ENCODE results near the gene TRIP6. TPM values are rescaled to one million over a fixed set of nuclear protein-coding genes. Genes with fewer than 3 reads are reported as not detected.
A peak's percentile ranks its signal among the peaks of the same experiment; 100 is the strongest.

TRIP6 gene
- total RNA-seq, 4 donors from 2014 or later, result 66.3 to 113 (median 80.7) TPM

GRCh38 chr7:100875356-100875751, 8.2 kb downstream of the TRIP6 start:
- DNase-seq (ENCODE audit: low spot score in 2 of 2), result no peak
- Histone ChIP-seq H3K27me3 (no peaks in the 10 kb centered on the region), H3K4me1 (peaks cover 48% of the 10 kb centered on the region), H3K36me3 (peaks cover 23% of the 10 kb centered on the region), H3K9me3 (no peaks in the 10 kb centered on the region), H3K4me3 (peak overlapping the region; percentile 95), H3K27ac (peak overlapping the region; percentile 95)
- TF ChIP-seq CTCF (IDR thresholded peaks at IDR 0.05) (no peak), POLR2A (IDR thresholded peaks at IDR 0.05) (no peak), POLR2AphosphoS5 (IDR thresholded peaks at IDR 0.05) (no peak), EP300 (IDR thresholded peaks at IDR 0.05) (no peak)
- 0% methylated on average over 16 of the region's 39 CpGs for WGBS

GRCh38 chr7:100878013-100878412, 10.8 kb downstream of the TRIP6 start:
- no peak overlapping the region for H3K27ac ChIP-seq
- TF ChIP-seq POLR2A (IDR thresholded peaks at IDR 0.05), result no peak
- TF ChIP-seq POLR2AphosphoS5 (IDR thresholded peaks at IDR 0.05), result no peak
- no peak for TF ChIP-seq EP300 (IDR thresholded peaks at IDR 0.05)
- TF ChIP-seq CTCF (IDR thresholded peaks at IDR 0.05), result no peak
- no peaks in the 10 kb centered on the region for H3K27me3 ChIP-seq
- H3K9me3 ChIP-seq, result no peaks in the 10 kb centered on the region
- no peak overlapping the region for H3K4me3 ChIP-seq
- H3K36me3 ChIP-seq, result peaks cover 24% of the 10 kb centered on the region
- WGBS, result 58% methylated on average over 7 of the region's 7 CpGs
- peaks cover 48% of the 10 kb centered on the region for H3K4me1 ChIP-seq
- DNase-seq (ENCODE audit: low spot score in 2 of 2), result no peak

GRCh38 chr7:100878685-100879084, 11.5 kb downstream of the TRIP6 start:
- Histone ChIP-seq H3K27me3 (no peaks in the 10 kb centered on the region), H3K36me3 (peaks cover 29% of the 10 kb centered on the region), H3K4me1 (peaks cover 47% of the 10 kb centered on the region), H3K4me3 (no peak overlapping the region), H3K9me3 (no peaks in the 10 kb centered on the region), H3K27ac (no peak overlapping the region)
- 78% methylated on average over 6 of the region's 6 CpGs for WGBS
- TF ChIP-seq EP300 (IDR thresholded peaks at IDR 0.05) (no peak), CTCF (IDR thresholded peaks at IDR 0.05) (no peak), POLR2A (IDR thresholded peaks at IDR 0.05) (no peak), POLR2AphosphoS5 (IDR thresholded peaks at IDR 0.05) (no peak)
- no peak for DNase-seq (ENCODE audit: low spot score in 2 of 2)

GRCh38 chr7:100879685-100880261, 12.6 kb downstream of the TRIP6 start:
- H3K4me3 ChIP-seq, result no peak overlapping the region
- no peak for TF ChIP-seq EP300 (IDR thresholded peaks at IDR 0.05)
- no peak for TF ChIP-seq POLR2A (IDR thresholded peaks at IDR 0.05)
- no peak for TF ChIP-seq POLR2AphosphoS5 (IDR thresholded peaks at IDR 0.05)
- no peak for TF ChIP-seq CTCF (IDR thresholded peaks at IDR 0.05)
- H3K27ac ChIP-seq, result no peak overlapping the region
- no peaks in the 10 kb centered on the region for H3K27me3 ChIP-seq
- H3K36me3 ChIP-seq, result peaks cover 40% of the 10 kb centered on the region
- peaks cover 37% of the 10 kb centered on the region for H3K4me1 ChIP-seq
- no peak for DNase-seq (ENCODE audit: low spot score in 2 of 2)
- H3K9me3 ChIP-seq, result no peaks in the 10 kb centered on the region
- 75% methylated on average over 11 of the region's 11 CpGs for WGBS

GRCh38 chr7:100880645-100881044, 13.5 kb downstream of the TRIP6 start:
- TF ChIP-seq EP300 (IDR thresholded peaks at IDR 0.05), result no peak
- no peak for TF ChIP-seq POLR2AphosphoS5 (IDR thresholded peaks at IDR 0.05)
- no peak for TF ChIP-seq CTCF (IDR thresholded peaks at IDR 0.05)
- no peak for TF ChIP-seq POLR2A (IDR thresholded peaks at IDR 0.05)
- Histone ChIP-seq H3K27me3 (no peaks in the 10 kb centered on the region), H3K4me1 (peaks cover 36% of the 10 kb centered on the region), H3K36me3 (peaks cover 49% of the 10 kb centered on the region), H3K4me3 (no peak overlapping the region), H3K9me3 (no peaks in the 10 kb centered on the region), H3K27ac (no peak overlapping the region)
- no peak for DNase-seq (ENCODE audit: low spot score in 2 of 2)
- WGBS, result 87% methylated on average over 7 of the region's 7 CpGs
